Measurements from ENCODE around the gene TSKU.
"Not testable (repeated sequence)": the region's sequence is repeated elsewhere in the genome, so short reads cannot be mapped to it uniquely, and the experiment has no call there.

Gene TSKU

GRCh38 chr11:76827005-76827404 is 43.8 kb downstream of the TSKU start:
- DNase-seq = not testable (repeated sequence)

- DNase-seq = no peak
These were observed 47.6 kb downstream of the TSKU start for GRCh38 chr11:76830639-76831327.

DNA sequence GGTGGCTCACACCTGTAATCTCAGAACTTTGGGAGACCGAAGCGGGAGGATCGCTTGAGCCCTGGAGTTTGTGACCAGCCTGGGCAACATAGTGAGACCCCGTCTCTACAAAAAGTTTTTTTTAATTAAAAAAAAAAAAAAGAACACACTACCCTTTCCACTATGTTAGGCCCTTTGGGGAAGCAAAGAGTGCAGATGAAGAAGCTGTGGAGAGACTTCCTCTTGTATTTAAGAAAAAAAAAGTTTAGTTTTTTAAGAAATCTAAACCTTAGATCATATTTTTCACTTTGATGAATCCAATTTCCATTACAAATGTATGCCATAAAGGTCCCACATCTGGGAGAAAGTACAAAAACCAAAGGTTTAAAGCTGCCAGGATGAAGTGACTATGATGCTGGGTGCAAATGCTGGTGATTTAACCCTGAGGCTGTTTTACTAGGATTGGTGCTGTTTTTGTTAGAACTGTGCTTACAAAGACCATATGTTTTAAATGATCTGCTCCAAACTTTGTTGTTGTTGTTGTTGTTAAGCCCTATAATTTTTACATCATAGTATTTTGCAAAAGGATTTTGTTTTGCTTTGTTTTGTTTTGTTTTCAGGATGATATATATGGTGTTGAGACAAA is 48.6 kb downstream of the TSKU start:
- no peak for DNase-seq

GRCh38 chr11:76832361-76832760 is 49.2 kb downstream of the TSKU start:
- no peak for DNase-seq

DNA sequence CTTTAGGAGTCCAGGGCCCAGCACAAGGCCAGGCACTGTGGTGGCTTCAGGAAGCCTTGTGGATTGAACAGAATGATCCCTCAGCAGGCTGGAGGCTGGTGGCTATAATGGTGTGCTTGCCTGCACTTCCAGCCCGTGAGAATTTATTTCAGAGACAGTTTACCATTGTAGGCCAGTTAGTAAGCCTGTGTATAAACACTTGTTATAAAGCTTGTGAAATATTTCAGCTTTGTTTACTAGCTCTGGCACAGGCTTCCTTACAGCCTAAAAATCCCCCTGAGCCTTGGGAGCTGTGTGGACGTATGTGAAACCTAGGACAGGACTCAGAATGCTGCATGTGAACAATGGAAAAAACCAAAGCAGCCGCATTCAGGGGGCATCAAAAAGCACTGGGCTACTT is 51.0 kb downstream of the TSKU start:
- no peak for DNase-seq

- DNase-seq = no peak
These were observed 51.9 kb downstream of the TSKU start for GRCh38 chr11:76835036-76835435.

GRCh38 chr11:76835928-76836612 is 52.9 kb downstream of the TSKU start:
- DNase-seq = no peak

DNA sequence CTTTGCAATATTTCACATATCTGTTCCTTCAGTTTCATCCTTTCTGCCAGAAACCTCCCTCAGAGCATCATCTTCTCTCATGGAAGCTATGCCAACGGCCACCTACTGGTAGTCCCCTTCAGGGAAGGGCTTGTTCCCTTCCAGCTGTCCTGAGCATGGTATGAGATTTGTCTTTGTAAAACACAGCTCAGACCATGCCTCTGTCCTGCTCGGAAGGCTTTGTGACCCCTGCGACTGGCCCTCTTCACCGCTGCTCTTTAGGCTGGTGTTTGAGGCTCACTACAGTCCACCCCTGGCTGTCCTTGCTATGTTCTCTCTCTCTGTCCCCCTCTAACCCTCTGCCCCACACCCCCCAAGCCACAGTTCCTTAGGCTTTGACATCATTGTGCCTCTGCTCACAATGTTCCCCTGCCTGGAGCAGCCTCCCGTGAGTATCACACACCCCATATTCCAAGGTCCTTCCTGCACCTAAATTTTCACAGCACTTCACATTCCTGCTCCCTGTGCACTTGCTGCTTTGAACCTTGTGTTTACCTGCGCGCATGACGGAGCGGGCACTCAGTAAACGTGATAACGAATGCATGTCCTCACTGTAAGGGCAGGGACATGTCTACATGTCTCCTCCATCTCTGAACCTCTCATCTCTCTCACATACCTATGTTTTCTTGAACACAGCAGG is 53.6 kb downstream of the TSKU start:
- DNase-seq = no peak

DNA sequence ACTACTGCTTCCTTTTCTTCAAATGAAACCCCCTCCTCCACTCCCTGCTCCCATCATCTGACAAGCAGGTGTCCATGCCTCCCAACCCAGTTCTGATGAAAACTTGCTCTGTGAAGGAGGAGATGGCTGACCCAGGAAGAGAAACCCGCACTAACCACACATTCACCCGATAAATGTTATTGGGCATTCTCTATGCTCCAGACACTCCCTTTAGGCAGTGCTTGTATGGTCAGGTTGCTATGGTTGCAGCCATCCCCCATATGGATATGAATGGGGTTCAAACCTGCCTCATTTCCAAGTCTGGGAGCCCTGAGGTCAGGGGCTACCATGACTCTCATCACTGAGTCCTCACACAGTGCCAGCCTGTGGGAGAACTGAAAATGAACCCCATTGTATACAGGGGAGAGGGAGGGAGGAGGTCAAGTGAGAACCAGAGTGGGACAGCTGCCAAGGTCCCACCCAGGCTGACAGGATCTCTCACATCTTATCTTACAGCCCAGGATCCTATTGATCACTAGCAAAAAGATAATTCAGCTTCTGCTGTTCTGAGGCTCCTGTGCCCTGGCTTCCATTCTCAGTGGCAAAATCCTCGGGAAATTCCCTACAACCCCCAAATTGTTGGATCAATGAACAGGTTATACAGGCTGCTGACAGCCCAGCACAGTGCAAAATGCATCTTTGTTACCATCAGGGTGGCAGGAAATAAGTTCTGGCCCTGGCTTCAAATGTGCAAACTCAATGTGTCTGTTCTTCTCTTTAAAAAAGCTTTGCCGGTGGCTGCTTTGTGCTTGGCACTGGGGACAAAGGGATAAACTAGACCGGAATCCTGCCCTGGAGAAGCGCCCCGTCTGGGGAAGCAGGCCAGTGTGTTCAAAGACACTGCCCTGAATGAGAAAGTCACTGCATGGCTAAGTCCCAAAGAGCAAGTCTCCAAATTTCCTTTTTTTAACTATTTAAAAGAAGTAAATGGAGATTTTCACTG is 54.8 kb downstream of the TSKU start:
- DNase-seq = no peak

DNA sequence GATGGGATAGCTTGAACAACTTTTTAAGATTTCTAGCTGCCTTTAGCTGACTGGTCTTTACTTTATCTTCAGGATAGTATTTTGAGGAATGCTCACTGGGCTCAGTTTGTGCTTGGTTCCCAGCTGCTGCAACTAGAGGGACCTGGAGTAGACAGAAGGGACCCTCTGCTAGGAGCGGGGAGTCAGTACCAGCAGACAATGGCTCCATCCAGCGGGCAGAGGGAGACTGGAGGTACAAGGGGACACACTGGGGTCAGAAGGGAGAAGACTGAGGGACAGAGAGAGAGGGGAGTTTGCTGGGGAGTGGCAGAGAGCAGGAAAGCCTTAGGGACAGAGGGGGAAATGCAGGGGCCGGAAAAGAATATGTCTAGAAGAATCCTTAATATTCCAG is 55.5 kb downstream of the TSKU start:
- DNase-seq = no peak

- DNase-seq = no peak
These were observed 56.2 kb downstream of the TSKU start for GRCh38 chr11:76839311-76839710.

DNA sequence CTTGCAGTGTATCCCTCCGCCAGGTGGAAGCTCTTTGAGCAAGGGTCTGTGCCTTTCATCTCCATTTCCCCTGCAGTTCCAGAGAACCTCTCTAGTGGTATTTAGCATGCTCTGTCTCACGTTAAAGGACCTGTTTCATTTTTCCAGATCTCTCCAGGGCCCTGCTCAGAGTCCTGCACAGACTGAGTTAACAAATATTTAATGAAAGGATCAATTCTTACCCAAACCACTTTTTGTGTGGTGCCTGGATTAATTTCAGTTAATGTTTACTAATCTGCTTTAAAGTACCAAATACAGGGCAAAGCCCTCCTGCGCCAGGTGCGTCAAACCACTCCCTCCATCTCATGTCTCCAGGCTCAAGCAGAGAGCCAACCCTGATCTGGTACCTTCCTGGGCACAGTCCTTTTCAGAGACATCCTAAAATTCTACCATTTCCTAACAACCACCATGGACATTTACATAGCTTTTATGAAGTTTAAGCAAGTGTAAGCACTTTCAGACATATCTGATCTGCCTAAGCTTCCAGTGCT is 58.8 kb downstream of the TSKU start:
- no peak for DNase-seq

GRCh38 chr11:76843907-76844306 is 60.8 kb downstream of the TSKU start:
- DNase-seq = no peak

GRCh38 chr11:76844511-76844910 is 61.4 kb downstream of the TSKU start:
- DNase-seq = no peak

GRCh38 chr11:76845069-76845468 is 61.9 kb downstream of the TSKU start:
- DNase-seq = no peak

DNA sequence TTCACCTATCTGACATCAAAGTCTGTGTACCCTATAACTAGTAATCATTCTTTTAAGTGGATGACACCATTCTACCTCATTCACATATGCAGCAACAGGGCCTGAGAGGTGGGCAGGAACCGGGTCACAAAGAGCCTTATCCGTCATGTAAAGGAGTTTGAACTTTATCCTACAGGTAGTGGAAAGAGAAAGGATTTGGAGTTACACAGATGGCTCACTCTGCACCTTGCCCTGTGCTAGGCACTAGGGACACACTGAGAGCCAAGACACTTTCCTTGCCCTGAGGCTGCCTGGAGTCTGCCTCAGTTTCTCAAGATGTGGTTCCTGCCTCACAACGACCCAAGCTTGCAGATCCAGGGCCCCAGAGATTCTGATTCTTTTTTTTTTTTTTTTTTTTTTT is 63.3 kb downstream of the TSKU start:
- DNase-seq = no peak

Measured in NCI-H1930 (cell line).